GM19238 (cell line): ENCODE data around the gene ABCC8.

Experiments
- DNase-seq: peaks from one replicate; pipeline ENCODE4 v3.0.0; 2011; ENCODE audit warnings: low spot score; ENCODE audit not compliant: insufficient read length

Gene ABCC8

GRCh38 chr11:17472467-17472866, 4.2 kb downstream of the ABCC8 start:
- DNase-seq = no peak

GRCh38 chr11:17471501-17471900, 5.1 kb downstream of the ABCC8 start:
- no peak for DNase-seq

GRCh38 chr11:17469998-17470397, 6.6 kb downstream of the ABCC8 start:
- no peak for DNase-seq

- no peak for DNase-seq
These were observed 8.5 kb downstream of the ABCC8 start for GRCh38 chr11:17468122-17468521.

GRCh38 chr11:17463546-17464174, 13.0 kb downstream of the ABCC8 start:
- DNase-seq = no peak

GRCh38 chr11:17462940-17463339, 13.7 kb downstream of the ABCC8 start:
- DNase-seq = no peak

GRCh38 chr11:17460406-17460805, 16.2 kb downstream of the ABCC8 start:
- no peak for DNase-seq

GRCh38 chr11:17459236-17459896, 17.3 kb downstream of the ABCC8 start:
- no peak for DNase-seq

GRCh38 chr11:17458268-17458667, 18.4 kb downstream of the ABCC8 start:
- no peak for DNase-seq

GRCh38 chr11:17457396-17458173, 19.1 kb downstream of the ABCC8 start:
- DNase-seq = no peak

- DNase-seq = no peak
These were observed 24.0 kb downstream of the ABCC8 start for GRCh38 chr11:17452668-17453067.

- no peak for DNase-seq
These were observed 27.5 kb downstream of the ABCC8 start for GRCh38 chr11:17449158-17449557.

GRCh38 chr11:17446482-17446881, 30.2 kb downstream of the ABCC8 start:
- no peak for DNase-seq

- DNase-seq = no peak
These were observed 31.3 kb downstream of the ABCC8 start for GRCh38 chr11:17445240-17445795.

GRCh38 chr11:17443926-17444690, 32.5 kb downstream of the ABCC8 start:
- DNase-seq = no peak

- no peak for DNase-seq
These were observed 33.2 kb downstream of the ABCC8 start for GRCh38 chr11:17443423-17443822.

GRCh38 chr11:17443000-17443399, 33.6 kb downstream of the ABCC8 start:
- no peak for DNase-seq

GRCh38 chr11:17439316-17439782, 37.3 kb downstream of the ABCC8 start:
- no peak for DNase-seq

- no peak for DNase-seq
These were observed 39.3 kb downstream of the ABCC8 start for GRCh38 chr11:17437366-17437765.

- DNase-seq = no peak
These were observed 42.5 kb downstream of the ABCC8 start for GRCh38 chr11:17434108-17434507.

- DNase-seq = no peak
These were observed 44.6 kb downstream of the ABCC8 start for GRCh38 chr11:17432002-17432401.
